ENCODE data around the gene COL5A1.

COL5A1 gene

DNA sequence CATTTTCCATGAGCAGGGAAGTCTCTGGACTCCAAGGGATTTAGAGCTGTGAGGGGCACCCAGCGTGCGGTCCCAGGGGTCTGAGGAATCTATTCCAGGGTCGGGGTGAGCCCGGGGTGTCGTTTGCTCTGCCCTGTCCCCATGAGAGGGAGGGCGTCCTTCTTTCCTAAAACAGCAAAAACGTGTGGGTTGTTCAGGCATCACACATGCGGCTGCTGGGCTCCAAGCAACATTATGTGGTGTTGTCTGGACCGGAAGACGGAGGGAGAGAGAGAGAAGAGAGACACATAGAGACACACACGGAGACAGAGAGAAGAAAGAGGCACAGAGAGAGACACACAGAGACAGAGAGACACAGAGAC is 42.7 kb upstream of the COL5A1 start:
- Histone ChIP-seq H3K4me3 (ENCODE audit: extremely low read depth, insufficient read depth, low read length, poor library complexity, severe bottlenecking) (no peak overlapping the region), H3K4me1 (ENCODE audit: control insufficient read depth, insufficient read depth, low read length, poor library complexity, severe bottlenecking) (peaks cover 42% of the 10 kb centered on the region), H3K9me3 (ENCODE audit: control insufficient read depth, low read length) (peaks cover 5% of the 10 kb centered on the region), H3K36me3 (ENCODE audit: control insufficient read depth, insufficient read depth, low read length) (no peaks in the 10 kb centered on the region), H3K27ac (ENCODE audit: low read depth, low read length, severe bottlenecking) (no peak overlapping the region)
- WGBS, 2 experiments (ENCODE audit: insufficient coverage in 2 of 2), result 93 to 96% methylated on average over 10 to 11 of the region's 11 CpGs

- H3K36me3 ChIP-seq (ENCODE audit: control insufficient read depth, insufficient read depth, low read length), result no peaks in the 10 kb centered on the region
- WGBS, 2 experiments (ENCODE audit: insufficient coverage in 2 of 2), result 79% methylated on average over 4 of the region's 6 CpGs; no CpG with 5 or more reads in 1 of the 2 experiments
- peaks cover 5% of the 10 kb centered on the region for H3K9me3 ChIP-seq (ENCODE audit: control insufficient read depth, low read length)
- peaks cover 56% of the 10 kb centered on the region for H3K4me1 ChIP-seq (ENCODE audit: control insufficient read depth, insufficient read depth, low read length, poor library complexity, severe bottlenecking)
- no peak overlapping the region for H3K4me3 ChIP-seq (ENCODE audit: extremely low read depth, insufficient read depth, low read length, poor library complexity, severe bottlenecking)
- no peak overlapping the region for H3K27ac ChIP-seq (ENCODE audit: low read depth, low read length, severe bottlenecking)
Measured at GRCh38 chr9:134600371-134600770, 41.2 kb upstream of the COL5A1 start.

DNA sequence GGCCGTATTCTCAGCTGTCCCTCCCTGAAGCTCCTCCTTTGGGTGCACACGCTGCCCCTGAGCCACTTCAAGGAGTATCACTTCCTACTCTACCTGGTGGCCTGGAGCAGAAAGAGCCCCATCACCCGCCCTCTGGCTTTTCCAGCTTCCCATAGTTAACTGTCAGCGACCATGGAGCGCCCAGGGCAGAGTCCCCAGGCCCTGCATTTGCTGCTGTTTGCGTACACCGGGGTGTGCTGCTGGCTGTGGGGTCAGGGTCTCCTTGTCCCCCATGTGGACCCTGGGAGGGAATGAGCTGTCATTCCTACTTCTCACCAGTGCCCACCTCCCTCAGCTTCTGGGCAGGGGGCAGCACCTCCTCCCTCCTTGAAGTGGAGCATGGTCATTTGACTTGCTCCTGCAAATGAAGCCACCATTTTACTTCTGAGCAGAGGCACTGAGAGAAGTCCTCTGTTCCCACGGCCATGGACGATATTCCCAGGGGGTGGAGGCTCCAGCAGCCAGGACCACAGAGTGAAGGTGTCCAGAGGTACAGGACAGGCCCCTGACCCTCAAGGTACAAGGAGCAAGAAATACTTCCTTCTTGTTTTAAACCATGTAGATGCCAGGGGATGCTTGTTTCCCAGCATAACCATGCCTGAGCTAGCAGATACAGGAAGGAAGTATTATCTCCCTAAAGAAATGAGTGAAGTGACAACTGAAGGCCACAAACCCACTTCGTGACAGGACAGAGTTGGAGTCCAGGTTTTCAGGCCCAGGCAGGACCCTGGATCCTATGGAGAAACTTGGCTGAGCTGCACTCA is 40.6 kb upstream of the COL5A1 start:
- H3K27ac ChIP-seq (ENCODE audit: low read depth, low read length, severe bottlenecking), result peak overlapping the region; percentile 99
- H3K36me3 ChIP-seq (ENCODE audit: control insufficient read depth, insufficient read depth, low read length), result no peaks in the 10 kb centered on the region
- WGBS, 2 experiments (ENCODE audit: insufficient coverage in 2 of 2), result 92 to 98% methylated on average over 10 of the region's 10 CpGs
- peaks cover 5% of the 10 kb centered on the region for H3K9me3 ChIP-seq (ENCODE audit: control insufficient read depth, low read length)
- H3K4me3 ChIP-seq (ENCODE audit: extremely low read depth, insufficient read depth, low read length, poor library complexity, severe bottlenecking), result no peak overlapping the region
- H3K4me1 ChIP-seq (ENCODE audit: control insufficient read depth, insufficient read depth, low read length, poor library complexity, severe bottlenecking), result peaks cover 62% of the 10 kb centered on the region

DNA sequence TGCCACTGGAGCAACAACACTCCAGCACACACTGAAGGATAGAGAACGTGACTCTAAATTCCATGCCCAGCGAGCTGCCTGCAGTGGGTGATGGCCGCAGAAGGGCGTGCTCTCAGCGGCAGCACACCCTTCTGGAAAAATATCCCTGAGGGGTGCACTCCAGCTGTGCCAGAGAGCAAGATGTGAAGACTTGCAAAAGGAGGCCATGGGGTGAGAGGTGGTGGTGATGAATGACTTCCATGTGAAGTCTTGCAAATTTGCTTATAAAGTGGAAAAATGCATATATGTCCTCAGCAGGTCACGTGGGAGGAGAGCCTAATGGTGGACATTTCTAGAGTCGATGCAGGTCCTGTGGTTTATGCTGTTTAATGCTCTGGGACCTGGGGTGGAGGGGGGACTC is 39.8 kb upstream of the COL5A1 start:
- WGBS, 2 experiments (ENCODE audit: insufficient coverage in 2 of 2), result 88% methylated on average over 7 of the region's 7 CpGs
- Histone ChIP-seq H3K4me1 (ENCODE audit: control insufficient read depth, insufficient read depth, low read length, poor library complexity, severe bottlenecking) (peaks cover 62% of the 10 kb centered on the region), H3K4me3 (ENCODE audit: extremely low read depth, insufficient read depth, low read length, poor library complexity, severe bottlenecking) (no peak overlapping the region), H3K36me3 (ENCODE audit: control insufficient read depth, insufficient read depth, low read length) (no peaks in the 10 kb centered on the region), H3K27ac (ENCODE audit: low read depth, low read length, severe bottlenecking) (peak overlapping the region; percentile 99), H3K9me3 (ENCODE audit: control insufficient read depth, low read length) (peaks cover 5% of the 10 kb centered on the region)

DNA sequence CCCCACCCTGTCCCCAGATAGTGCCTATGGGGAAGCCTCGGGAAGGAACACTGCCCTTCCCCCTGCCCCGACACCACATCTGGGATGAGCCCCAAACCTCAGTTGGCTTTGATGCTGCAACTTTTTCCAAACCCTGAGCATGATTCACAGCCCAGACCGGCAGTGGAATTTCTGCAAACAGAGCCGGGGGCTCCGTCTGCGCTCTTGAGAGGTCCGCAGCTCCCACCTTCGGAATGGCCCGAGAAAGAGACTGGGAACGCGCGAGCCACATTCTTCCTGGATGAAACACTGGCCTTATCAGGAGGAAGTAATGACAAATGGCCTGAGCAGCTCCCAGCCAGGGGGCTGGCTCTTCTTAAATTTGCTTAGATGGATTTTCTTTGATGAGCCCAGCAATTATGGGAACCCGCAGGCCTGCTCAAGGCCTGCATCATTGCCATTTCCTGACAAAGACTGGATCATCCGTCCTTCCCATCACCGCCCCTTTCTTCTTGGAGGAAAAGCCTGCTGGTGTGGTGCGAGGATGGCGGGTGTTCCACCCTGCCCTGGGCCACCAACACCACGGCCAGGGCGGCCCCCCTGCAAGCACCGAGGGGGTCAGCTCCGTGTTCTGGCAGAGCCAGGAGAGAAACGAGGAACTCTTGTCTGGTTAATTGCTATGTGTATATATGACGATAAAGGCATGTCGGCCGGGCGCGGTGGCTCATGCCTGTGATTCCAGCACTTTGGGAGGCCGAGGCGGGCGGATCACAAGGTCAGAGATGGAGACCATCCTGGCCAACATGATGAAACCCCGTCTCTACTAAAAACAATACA is 38.8 kb upstream of the COL5A1 start:
- WGBS, 2 experiments (ENCODE audit: insufficient coverage in 2 of 2), result 35 to 37% methylated on average over 23 to 24 of the region's 31 CpGs
- H3K4me3 ChIP-seq (ENCODE audit: extremely low read depth, insufficient read depth, low read length, poor library complexity, severe bottlenecking), result no peak overlapping the region
- H3K27ac ChIP-seq (ENCODE audit: low read depth, low read length, severe bottlenecking), result peak overlapping the region; percentile 99
- peaks cover 5% of the 10 kb centered on the region for H3K9me3 ChIP-seq (ENCODE audit: control insufficient read depth, low read length)
- no peaks in the 10 kb centered on the region for H3K36me3 ChIP-seq (ENCODE audit: control insufficient read depth, insufficient read depth, low read length)
- peaks cover 62% of the 10 kb centered on the region for H3K4me1 ChIP-seq (ENCODE audit: control insufficient read depth, insufficient read depth, low read length, poor library complexity, severe bottlenecking)

GRCh38 chr9:134604834-134605233 is 36.8 kb upstream of the COL5A1 start:
- H3K9me3 ChIP-seq (ENCODE audit: control insufficient read depth, low read length), result peaks cover 5% of the 10 kb centered on the region
- H3K27ac ChIP-seq (ENCODE audit: low read depth, low read length, severe bottlenecking), result no peak overlapping the region
- peaks cover 50% of the 10 kb centered on the region for H3K4me1 ChIP-seq (ENCODE audit: control insufficient read depth, insufficient read depth, low read length, poor library complexity, severe bottlenecking)
- no peak overlapping the region for H3K4me3 ChIP-seq (ENCODE audit: extremely low read depth, insufficient read depth, low read length, poor library complexity, severe bottlenecking)
- 87 to 90% methylated on average over 9 to 12 of the region's 12 CpGs for WGBS, 2 experiments (ENCODE audit: insufficient coverage in 2 of 2)
- no peaks in the 10 kb centered on the region for H3K36me3 ChIP-seq (ENCODE audit: control insufficient read depth, insufficient read depth, low read length)

DNA sequence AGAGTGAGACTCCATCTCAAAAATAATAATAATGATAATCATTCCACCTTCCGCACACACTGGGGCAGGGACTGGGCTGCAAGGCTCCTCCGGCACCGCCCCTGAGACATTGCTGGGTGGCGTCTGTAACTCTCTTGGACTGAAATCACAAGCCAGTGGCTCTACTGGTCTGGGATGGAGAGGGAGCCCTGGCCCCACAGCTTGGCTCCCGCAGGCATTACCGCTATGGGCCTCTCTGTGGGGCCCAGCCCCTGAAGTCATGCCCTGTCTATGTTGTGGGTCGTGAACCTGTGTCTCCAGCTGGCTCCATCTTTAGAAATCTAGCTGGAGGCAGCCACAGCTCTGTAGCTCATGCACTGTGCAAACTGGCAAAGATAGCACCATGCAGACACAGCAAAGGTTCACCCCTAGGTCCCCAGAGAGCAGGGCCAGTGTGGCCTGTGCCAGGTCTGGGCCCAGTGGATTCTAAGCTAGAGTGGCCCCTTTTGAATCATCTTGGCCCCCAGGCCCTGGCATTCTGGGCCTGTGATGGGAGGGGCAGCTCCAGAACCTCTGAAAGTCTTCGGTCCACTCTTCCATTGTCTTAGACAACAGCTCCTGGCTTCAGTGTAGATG is 36.1 kb upstream of the COL5A1 start:
- WGBS, 2 experiments (ENCODE audit: insufficient coverage in 2 of 2), result 96 to 99% methylated on average over 7 to 8 of the region's 8 CpGs
- H3K9me3 ChIP-seq (ENCODE audit: control insufficient read depth, low read length), result peaks cover 5% of the 10 kb centered on the region
- no peak overlapping the region for H3K4me3 ChIP-seq (ENCODE audit: extremely low read depth, insufficient read depth, low read length, poor library complexity, severe bottlenecking)
- H3K27ac ChIP-seq (ENCODE audit: low read depth, low read length, severe bottlenecking), result no peak overlapping the region
- H3K36me3 ChIP-seq (ENCODE audit: control insufficient read depth, insufficient read depth, low read length), result no peaks in the 10 kb centered on the region
- peaks cover 45% of the 10 kb centered on the region for H3K4me1 ChIP-seq (ENCODE audit: control insufficient read depth, insufficient read depth, low read length, poor library complexity, severe bottlenecking)

GRCh38 chr9:134605966-134606357 is 35.6 kb upstream of the COL5A1 start:
- WGBS, 2 experiments (ENCODE audit: insufficient coverage in 2 of 2), result 97 to 98% methylated on average over 5 of the region's 5 CpGs
- Histone ChIP-seq H3K4me3 (ENCODE audit: extremely low read depth, insufficient read depth, low read length, poor library complexity, severe bottlenecking) (no peak overlapping the region), H3K36me3 (ENCODE audit: control insufficient read depth, insufficient read depth, low read length) (no peaks in the 10 kb centered on the region), H3K27ac (ENCODE audit: low read depth, low read length, severe bottlenecking) (no peak overlapping the region), H3K4me1 (ENCODE audit: control insufficient read depth, insufficient read depth, low read length, poor library complexity, severe bottlenecking) (peaks cover 41% of the 10 kb centered on the region), H3K9me3 (ENCODE audit: control insufficient read depth, low read length) (peaks cover 5% of the 10 kb centered on the region)

- 95 to 98% methylated on average over 7 to 10 of the region's 13 CpGs for WGBS, 2 experiments (ENCODE audit: insufficient coverage in 2 of 2)
- no peak overlapping the region for H3K27ac ChIP-seq (ENCODE audit: low read depth, low read length, severe bottlenecking)
- H3K4me1 ChIP-seq (ENCODE audit: control insufficient read depth, insufficient read depth, low read length, poor library complexity, severe bottlenecking), result peaks cover 30% of the 10 kb centered on the region
- H3K4me3 ChIP-seq (ENCODE audit: extremely low read depth, insufficient read depth, low read length, poor library complexity, severe bottlenecking), result no peak overlapping the region
- H3K36me3 ChIP-seq (ENCODE audit: control insufficient read depth, insufficient read depth, low read length), result no peaks in the 10 kb centered on the region
- H3K9me3 ChIP-seq (ENCODE audit: control insufficient read depth, low read length), result peaks cover 12% of the 10 kb centered on the region
Measured at GRCh38 chr9:134606951-134607731, 34.5 kb upstream of the COL5A1 start.

GRCh38 chr9:134607971-134608370 is 33.6 kb upstream of the COL5A1 start:
- peaks cover 15% of the 10 kb centered on the region for H3K9me3 ChIP-seq (ENCODE audit: control insufficient read depth, low read length)
- 87 to 93% methylated on average over 3 of the region's 4 CpGs for WGBS, 2 experiments (ENCODE audit: insufficient coverage in 2 of 2)
- H3K27ac ChIP-seq (ENCODE audit: low read depth, low read length, severe bottlenecking), result no peak overlapping the region
- H3K4me3 ChIP-seq (ENCODE audit: extremely low read depth, insufficient read depth, low read length, poor library complexity, severe bottlenecking), result no peak overlapping the region
- H3K36me3 ChIP-seq (ENCODE audit: control insufficient read depth, insufficient read depth, low read length), result no peaks in the 10 kb centered on the region
- H3K4me1 ChIP-seq (ENCODE audit: control insufficient read depth, insufficient read depth, low read length, poor library complexity, severe bottlenecking), result peaks cover 27% of the 10 kb centered on the region
